ENCODE results near the gene MACROD2.

MACROD2 gene

DNA sequence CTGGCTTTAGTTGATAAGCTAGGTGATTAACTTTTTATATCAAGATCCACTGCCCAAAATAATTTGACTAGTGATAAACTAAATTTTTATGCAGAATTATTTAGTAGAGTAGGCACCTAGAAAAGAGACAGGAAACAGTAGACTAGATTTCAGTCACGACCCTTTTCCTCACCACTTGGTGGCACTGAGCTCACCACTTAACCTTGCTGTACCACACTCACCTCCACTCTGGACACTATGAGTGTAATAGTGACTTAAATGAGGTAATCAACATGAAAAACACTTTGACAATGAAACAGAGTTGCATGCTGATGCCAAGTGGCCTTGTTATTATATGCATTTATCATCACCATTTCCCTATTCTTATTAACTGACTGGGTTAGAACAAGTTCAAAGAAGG, 1847.6 kb downstream of the MACROD2 start:
- DNase-seq (ENCODE audit: low read depth in 2 of 2) = no peak

DNA sequence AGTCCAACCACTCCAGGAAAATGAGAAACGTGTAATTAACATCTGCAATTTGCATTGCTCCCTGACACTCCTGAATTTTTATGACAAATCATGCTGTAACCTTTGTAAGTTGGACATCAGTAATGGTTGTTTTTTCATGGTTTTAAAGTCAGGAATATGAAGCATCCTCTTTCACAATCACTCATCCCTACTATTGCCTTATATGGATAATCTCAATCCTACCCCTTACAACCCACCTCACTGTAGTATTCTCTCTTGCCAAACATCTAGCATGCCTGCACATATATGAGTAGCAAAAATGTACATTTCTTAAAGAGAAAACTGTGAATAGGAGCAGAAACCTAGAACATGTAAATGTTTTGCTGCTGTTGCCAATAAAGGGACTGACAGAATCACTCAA, 1848.5 kb downstream of the MACROD2 start:
- no peak for DNase-seq (ENCODE audit: low read depth in 2 of 2)

DNA sequence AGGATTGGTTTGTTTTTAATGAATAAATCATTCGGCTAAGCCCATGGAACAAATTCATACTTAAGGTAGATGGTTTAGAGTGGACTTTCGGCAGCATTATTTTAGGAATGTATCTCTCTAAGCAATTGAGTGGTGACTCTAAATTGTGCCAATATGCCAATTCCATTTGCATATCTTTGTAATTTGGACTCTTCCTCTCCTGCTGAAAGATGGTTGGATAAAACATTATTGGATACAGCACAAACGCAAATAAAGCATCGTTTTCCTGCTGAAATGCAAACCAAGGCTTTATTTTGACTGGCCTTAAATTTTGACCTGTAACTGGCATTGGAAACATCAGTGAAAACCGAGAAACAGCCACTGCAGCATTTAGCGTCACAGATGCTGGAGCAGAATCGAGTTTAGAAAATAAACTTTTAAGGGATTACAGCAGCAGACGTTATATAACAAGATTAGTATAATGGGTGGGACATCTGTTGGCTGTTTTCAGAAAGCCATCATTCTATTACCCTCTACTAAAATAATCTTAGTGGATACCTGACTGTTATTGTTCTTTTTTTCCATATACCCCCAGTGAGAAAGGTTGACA, 1852.0 kb downstream of the MACROD2 start:
- no peak for DNase-seq (ENCODE audit: low read depth in 2 of 2)

DNA sequence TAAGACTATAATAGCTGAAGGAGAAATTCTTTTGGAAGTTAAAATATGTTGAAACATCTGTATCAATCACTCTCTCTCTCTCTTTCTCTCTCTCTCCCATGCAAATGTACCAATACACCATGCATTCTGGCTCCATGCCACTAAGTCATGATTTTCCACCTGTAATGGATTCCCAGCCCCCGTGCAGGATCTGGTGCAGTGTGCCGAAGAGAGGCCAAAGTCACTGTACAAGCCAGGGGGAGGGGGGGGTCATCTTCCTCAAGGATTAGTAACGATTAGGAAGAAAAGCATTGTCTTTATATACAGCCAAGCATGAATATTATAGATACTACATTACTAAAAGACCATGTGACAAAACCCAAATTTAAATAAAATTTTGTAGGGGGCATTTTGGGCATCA, 1852.8 kb downstream of the MACROD2 start:
- no peak for DNase-seq (ENCODE audit: low read depth in 2 of 2)

DNA sequence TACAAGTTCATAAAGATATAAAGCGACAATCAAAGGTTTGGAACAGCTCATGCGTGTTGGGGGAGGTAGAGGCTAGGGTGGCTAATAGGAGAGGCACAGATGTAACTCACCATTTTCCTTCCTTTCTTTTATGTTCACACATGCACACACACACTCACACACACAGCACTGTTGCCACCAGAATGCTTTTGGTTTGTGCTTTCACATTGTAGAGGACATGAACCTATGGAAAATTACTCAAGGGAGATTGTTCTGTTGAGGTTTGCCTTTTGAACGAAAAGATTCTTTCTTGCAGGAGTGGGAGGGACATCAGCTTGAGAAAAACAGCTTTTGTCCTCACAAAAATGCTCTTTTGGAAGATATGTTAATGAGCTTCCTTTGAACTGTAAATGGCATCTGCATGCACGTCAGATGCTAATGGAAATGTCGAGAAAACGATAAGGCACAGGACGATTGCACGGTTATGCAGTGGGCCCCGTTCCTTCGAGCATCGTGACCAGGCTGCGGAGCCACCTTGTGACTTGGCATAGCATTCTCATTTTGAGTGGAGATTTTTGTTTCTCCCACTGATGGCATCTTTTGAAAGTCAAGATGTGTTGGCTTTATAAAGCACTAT, 1853.8 kb downstream of the MACROD2 start:
- no peak for DNase-seq (ENCODE audit: low read depth in 2 of 2)

DNA sequence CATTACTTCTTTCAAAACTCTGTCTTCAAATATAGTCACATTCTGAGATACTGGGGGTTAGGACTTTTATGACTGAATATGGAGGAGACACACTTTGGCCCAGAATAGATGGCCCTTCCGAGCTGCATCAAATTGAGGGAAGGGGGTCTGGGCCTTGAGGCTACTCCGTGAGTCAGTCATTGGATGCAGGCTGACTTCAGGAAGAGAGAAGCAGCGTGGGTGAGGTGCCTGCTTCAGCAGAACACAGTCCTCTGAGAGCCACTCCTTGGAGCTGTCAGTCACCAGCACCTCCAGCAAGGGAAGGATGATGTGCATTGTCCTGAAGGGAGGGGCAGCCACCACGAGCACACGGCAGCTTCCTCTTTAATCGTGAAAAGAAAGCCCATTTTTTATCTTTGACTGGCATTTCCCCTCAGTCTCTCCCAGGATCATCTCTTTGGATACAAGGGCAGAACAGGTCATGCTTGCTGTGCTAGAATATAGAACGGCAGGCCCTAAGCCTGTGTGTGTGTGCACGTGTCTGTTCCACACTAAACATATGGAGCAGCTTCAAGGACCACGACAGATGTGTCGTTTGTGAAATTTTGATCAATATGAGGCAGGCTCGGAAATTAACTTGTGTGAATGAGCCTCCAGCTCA, 1856.4 kb downstream of the MACROD2 start:
- no peak for DNase-seq (ENCODE audit: low read depth in 2 of 2)

DNA sequence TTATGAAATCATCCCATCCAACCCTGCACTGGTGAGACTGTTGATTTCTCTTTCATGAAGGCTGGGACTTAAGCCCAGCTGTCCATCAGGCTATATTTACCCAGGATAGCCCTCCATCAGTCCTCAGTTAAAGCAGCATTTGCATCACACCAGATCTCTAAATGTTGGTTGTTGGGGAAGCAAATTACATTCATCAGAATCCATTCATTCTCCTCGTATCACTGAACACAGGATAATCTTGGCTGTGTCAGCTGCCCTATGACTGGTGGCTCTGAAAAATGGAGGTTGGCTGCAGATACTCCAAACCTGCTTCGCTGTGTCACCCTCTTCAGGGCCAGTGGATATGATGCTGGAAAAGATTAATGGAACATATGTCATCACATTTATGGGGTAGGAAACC, 1859.6 kb downstream of the MACROD2 start:
- no peak for DNase-seq (ENCODE audit: low read depth in 2 of 2)

DNA sequence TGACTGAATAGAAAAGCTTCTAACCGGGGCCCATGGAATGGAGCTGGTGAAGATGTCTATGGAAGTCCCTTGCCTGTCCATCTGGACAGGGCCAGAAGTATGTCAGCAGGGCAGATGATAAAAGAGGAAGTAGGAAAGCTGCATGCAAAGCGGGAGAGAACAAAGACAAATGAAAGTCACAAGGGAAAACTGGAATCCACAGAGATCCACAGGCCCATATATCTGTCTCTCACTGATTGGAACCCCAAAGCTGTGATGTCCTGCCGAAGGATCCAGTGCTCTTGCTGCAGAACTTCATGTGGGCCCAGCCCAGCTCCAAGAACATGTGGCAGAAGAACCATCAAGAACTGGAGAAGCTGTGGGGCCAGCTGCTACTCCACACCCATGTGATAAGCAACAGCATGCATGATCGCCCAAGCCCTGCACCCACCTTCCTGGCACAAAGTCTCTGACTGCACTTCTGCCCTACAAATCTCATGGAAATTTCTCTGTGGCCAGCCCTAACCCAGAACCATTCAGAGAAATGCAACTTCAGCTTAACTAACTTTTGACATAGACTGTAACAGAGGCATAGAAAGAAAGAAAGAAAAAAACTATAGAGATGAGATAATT, 1862.0 kb downstream of the MACROD2 start:
- DNase-seq (ENCODE audit: low read depth in 2 of 2) = no peak

DNA sequence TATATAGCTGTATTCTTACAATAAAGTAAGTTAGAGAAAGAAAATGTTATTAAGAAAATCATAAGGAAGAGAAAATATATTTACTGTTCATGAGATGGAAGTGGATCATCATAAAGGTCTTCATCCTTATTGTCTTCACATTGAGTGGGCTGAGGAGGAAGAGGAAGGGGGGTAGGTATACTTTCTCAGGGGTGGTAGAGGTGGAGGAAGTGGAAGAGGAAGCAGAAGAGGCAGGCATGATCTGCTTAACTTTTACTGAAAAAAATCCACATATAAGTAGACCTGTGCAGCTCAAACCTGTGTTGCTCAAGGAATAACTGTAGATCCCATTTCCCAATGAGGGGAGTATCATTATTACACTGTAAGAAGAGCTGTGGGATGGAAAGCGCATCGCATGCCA, 1863.7 kb downstream of the MACROD2 start:
- DNase-seq (ENCODE audit: low read depth in 2 of 2) = no peak

DNA sequence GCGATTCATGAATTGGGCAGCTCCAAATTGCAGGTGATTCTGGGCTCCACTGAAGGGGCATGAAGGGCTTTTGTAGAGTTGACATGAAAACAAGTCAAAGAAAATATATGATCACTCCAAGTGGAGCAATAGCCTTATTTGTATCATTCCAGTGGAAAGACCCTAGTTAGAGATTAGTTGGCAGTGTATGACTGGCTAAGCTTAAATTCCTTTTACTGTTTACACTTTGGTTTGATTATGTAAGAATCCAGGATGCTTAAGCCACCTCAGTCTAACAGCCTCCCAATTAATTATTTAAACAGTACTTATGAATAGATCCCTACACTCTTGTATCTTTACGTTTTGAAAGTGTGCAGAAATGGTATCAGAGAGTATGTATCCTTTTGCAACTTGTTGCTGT, 1865.5 kb downstream of the MACROD2 start:
- no peak for DNase-seq (ENCODE audit: low read depth in 2 of 2)

DNA sequence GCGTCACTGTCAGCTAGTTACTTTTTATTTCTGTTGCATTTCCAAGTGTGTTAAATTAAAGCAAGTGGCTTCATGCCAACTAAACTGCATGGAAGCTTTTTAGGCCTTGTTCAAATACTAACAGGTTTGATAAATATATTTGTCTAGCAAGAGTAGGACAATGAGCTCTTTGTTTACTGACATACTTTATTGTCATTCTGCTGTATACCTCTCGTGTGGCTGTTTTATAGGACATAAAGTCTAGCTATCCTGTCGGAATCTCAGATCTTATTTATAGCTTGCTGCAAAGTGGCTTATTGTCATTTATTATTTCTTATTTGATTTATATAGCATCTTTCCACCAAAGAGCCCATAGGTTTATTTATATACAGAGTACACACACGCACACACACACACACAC, 1866.9 kb downstream of the MACROD2 start:
- no peak for DNase-seq (ENCODE audit: low read depth in 2 of 2)

DNA sequence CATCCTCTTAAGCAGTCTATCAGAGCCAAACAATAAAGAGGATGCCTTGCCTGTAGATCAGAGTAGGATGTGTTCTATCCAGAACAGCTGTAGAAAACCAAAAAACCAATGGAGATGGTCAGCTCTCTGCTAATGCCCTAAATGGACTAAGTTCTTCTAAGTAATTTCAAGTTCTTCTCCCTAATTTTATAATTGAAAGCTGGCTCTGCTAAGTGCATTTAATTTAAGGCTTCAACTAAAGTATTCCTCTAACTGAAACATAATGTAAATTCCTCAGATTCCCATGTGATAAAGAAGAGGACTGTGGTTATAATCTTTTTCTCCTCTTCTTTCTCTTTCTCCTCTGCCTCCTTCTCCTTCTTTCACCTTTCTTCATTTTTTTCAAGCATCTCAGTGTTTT, 1868.4 kb downstream of the MACROD2 start:
- no peak for DNase-seq (ENCODE audit: low read depth in 2 of 2)

DNA sequence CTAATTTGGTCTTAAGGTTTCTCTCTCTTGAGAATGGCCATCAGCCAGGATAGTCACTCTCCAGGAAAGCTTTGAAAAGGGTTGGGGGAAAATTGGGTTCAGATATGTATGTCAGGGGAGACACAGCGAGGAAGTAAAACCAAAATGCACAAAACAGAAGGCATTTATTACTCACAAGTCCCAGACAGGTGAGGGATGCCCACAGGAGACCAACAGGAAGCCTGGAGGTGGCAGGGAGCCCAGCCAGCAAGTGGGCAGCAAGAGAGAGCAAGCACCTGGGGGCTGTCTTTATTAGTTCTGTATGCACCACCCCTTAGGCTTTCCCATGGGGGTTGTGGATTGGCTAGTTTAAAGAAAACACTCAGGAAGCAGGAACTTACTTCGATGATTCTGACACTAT, 1870.2 kb downstream of the MACROD2 start:
- no peak for DNase-seq (ENCODE audit: low read depth in 2 of 2)

DNA sequence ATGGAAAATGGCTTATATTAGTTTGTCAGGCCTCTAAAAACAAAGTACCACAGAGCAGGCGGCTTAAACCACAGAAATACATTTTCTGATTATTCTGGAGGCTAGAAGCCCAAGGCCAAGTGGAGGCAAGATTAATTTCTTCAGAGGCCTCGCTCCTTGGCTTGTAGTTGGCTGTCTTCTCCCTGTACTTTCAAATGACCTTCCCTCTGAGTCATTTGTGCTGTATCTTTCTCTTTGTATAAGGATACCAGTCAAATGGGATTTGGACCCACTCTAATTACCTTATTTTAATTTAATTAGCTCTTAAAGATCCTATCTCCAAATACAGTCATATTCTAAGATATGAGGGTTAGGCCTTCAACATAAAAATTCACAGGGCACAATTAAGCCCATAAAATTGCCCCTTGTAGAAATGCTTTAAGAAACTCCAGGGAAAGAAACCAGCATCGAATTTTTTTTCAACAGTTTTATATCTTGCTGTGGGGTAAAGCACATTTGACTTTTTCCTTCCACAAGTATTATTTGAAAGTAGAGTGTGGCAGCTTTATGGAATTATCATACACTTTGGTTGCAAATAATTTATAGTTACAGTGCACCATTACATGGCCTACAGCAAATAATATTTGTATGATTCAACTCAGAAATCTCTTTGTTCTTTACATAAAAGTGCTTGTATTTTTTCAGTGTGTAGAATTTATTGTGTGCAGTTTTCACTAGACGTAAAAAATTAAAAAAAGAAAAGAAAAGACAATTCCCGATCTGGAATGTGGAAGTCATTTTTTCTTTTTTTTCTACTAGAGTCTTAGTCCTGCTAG, 1871.8 kb downstream of the MACROD2 start:
- no peak for DNase-seq (ENCODE audit: low read depth in 2 of 2)

DNA sequence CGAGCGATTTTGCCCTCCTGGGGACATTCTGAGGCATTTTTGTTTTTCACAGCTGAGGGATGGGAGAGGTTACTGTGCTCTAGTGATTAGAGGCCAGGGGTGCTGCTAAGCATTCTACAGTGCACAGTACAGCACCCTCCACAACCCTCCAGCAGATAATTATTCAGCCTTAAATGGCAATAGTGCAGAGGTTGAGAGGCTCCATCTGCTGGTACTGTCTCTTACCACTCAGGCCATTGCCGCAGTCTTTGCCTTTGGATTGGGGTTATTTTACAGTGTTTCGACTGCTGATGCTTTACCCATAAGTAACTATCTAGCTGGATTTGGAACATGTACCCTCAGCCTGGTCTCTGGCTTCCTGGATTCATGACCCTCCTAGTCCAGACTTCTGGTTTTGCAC, 1872.6 kb downstream of the MACROD2 start:
- no peak for DNase-seq (ENCODE audit: low read depth in 2 of 2)

DNA sequence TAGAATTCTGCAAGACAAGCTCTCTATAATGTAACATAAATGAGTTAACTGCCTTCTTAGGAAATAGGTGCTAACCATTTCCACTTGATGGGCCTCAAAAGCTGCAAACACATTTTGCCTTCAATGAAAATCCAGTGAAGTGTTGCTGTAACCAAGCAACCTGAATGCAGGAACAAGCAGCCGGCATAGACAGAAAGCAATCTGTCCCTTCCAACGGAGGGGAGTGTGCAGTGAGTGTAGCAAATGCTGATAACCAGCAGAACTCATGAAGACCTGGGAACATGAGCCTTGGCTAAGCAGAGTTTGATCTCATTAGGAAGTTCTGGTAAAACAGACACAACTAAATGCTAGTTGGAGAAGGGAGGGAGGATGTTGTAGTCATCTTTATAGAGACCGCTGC, 1880.1 kb downstream of the MACROD2 start:
- no peak for DNase-seq (ENCODE audit: low read depth in 2 of 2)

DNA sequence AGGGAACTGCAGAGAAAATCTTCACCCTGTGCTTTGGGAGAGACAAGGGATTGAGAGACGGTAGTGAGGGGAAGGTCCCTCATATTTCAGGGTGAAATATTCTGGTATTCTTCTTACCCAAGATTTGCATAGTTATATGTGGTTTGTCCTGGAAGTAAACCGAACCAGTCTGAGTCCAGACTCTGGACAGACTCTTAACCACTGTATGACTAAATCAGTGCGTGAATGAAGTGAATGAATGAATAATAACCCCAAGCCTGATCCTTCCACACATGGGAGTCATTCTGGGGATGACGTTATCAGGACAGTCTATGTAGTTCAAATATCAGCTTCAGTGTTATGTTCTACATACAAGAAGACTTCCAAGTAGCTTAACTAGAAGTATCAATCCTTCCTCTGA, 1887.2 kb downstream of the MACROD2 start:
- DNase-seq (ENCODE audit: low read depth in 2 of 2) = no peak

DNA sequence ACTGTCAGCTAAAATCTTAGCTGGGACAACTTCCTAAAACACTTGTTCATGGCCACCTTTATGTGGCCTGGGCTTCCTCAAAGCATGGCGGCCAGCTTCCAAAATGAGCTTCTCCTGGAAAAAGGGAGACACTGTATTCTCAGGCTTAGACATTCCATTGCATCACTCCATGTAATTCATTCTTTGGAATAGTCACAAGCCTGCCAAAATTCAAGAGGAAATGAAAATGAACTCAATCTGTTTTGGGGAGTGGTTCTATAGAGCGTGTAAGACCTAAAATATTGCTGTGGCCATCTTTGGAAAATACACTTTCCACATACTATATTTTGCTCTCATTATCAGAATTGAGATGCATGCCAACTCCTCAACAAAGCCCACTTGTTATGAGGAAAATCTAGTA, 1890.9 kb downstream of the MACROD2 start:
- DNase-seq (ENCODE audit: low read depth in 2 of 2) = no peak

DNA sequence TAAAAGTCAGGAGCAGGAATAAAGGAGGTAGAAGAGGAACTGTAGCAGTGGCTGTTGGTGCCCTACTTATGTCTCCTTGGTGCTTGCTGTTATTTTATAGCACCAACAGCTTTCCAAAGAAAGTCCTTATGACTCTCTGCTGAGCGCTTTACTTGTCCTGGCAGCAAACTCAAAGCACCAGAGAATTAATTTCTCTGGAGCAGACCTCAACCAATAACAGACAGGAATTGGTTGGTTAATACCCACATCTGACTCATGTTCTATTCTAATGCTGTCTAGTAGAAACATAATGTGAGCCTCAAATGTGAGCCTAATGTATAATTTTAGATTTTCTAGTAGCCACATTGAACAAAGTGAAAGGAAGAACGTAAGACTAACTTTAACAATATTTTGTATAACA, 1892.1 kb downstream of the MACROD2 start:
- DNase-seq (ENCODE audit: low read depth in 2 of 2) = no peak

DNA sequence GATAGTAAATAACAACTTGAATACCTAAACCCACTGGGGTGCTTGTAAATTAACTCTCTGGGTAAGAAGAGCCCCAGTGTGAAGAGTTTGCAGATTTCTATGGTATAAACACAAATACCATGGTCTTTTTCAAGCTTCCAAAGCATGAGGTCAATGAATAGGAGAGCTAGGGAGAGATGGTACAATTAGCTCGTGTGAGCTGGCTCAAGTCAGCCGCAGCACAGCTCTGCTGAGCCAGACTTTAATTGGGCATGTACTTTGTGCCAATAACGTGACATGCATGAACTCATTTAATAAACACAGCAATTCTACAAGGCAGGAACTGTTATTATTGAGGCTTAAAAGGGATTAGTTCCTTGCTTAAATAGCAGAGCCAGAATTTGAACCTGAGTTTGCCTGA, 1893.7 kb downstream of the MACROD2 start:
- no peak for DNase-seq (ENCODE audit: low read depth in 2 of 2)

DNA sequence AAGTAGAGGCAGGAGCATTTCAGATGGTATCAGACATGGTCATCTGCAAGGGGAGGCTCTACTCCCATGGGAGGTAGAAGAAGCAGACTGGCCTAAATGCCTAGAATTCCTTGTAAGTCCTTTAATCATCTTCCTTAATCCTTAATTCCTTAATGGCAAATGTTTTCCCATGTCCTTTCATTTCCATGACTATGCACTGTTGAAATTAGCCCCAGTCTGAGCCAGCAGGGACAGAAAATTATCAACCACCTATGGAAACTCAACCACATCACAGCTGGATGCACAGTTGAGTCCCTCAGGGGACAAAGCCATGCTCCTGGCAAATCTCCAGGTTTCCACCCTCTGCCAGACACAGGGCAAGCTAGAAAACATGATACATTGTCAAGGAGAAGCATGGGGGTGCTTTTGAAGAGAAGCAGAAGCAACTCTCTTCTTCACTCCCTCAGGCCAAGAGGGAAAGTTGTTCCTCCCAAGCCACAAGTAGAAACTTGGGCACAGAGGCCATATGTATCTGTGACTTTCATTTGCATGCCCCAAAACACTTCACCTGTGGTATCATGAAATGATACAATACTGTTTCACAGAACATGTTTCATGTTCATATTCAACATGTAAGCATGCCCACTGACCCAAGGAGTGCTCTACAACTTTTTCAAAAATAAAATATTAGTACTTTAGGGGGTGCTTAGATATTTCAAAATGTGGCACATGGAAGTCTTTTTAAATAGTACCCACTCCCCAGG, 1894.4 kb downstream of the MACROD2 start:
- DNase-seq (ENCODE audit: low read depth in 2 of 2) = no peak
